C4-2B (cell line): ENCODE results near the gene SERINC5.

Experiments used
- H3K27ac ChIP-seq: fragments of 450-650 bp; 2 replicates; pipeline ENCODE4 v1.5.1; 2017
- CTCF ChIP-seq: fragments of 450-650 bp; conservative IDR thresholded peaks from 2 replicates; pipeline ENCODE4 v1.5.1; 2017; ENCODE audit warnings: mild to moderate bottlenecking
- ZFX ChIP-seq: fragments of 450-650 bp; IDR thresholded peaks from 2 replicates; pipeline ENCODE4 v1.6.1; 2017

SERINC5 gene

DNA sequence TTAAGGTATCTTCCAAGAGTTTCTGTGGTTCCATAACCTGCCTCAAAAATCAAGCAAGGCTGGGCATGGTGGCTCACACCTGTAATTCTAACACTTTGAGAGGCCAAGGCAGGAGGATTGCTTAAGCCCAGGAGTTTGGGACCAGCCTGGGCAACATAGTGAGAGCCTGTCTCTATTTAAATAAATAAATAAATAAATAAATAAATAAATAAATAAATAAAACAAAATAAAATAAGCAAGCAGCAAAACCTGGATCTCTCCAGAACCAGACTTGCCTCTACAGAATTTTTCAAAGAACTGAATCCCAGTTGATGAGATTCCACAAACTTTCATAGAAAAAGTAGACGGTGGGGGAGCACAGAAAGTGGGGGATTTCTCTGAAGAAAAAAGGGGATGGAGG lies 12.3 kb downstream of the SERINC5 start:
- no peak overlapping the region for H3K27ac ChIP-seq
- no peak for TF ChIP-seq CTCF
- TF ChIP-seq ZFX: no peak

DNA sequence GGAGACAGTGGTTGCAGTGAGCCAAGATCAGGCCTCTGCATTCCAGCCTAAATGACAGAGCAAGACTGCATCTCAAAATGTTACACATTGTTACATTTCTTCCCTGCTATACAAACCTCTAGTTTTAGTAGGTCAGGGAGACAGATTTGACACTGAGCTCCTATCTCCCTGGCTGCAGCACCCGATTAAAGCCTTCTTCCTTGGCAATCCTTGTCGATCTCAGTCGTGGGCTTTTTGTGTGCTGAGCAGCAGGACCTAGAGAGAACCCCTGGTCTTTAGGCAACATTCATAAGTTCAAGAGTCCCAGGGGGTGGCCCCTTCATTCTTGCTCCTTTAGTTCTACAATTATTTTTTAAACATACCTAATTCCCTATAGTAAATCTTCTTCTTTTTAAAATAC lies 13.0 kb downstream of the SERINC5 start:
- TF ChIP-seq CTCF (no peak), ZFX (no peak)
- H3K27ac ChIP-seq: no peak overlapping the region

GRCh38 chr5:80240368-80240986 lies 15.4 kb downstream of the SERINC5 start:
- TF ChIP-seq ZFX: no peak
- TF ChIP-seq CTCF: no peak
- H3K27ac ChIP-seq: no peak overlapping the region

GRCh38 chr5:80239680-80240367 lies 16.0 kb downstream of the SERINC5 start:
- no peak overlapping the region for H3K27ac ChIP-seq

GRCh38 chr5:80238778-80239679 lies 16.8 kb downstream of the SERINC5 start:
- no peak overlapping the region for H3K27ac ChIP-seq
- no peak for TF ChIP-seq ZFX

More at GRCh38 chr5:80239680-80240367, 16.0 kb downstream of the SERINC5 start:
- TF ChIP-seq CTCF (no peak), ZFX (no peak)

GRCh38 chr5:80238097-80238496 lies 17.8 kb downstream of the SERINC5 start:
- no peak overlapping the region for H3K27ac ChIP-seq
- no peak for TF ChIP-seq CTCF
- no peak for TF ChIP-seq ZFX

- TF ChIP-seq ZFX (no peak), CTCF (no peak)
- no peak overlapping the region for H3K27ac ChIP-seq
These were observed 18.6 kb downstream of the SERINC5 start for GRCh38 chr5:80237243-80237642.
